ENCODE measurements around the gene MAPKAP1.

DNA sequence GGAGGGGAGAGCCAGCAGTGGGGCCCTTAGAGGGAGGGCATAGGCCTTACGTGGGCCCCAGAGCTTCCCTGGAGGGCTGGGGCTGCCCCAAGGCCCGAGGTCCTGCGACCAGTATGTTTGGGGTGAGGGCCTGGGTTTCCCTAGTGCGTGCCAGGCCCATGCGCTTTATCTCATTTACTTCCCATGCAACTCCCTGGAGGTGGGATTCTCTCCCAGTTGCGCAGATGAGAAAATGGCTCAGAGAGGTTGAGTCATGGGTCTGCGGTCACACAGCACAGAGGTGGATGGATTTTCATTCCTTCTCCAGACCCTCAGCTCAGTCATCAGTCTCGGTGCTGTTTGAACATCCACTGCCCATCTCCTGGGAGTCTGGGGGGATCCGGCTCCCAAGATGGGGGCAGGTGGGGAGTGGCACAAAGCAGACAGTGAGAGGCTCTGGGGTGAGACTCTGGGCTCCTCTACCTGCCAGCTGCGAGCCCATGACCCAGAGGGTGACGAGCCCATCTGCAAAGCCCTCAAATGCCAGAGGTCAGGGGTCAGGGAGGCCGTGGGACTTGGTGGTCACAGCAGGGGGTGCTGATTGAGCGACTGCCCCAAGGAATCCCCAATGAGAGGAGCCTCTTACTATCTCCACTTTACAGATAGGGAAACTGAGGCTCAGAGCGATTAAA, 274.2 kb downstream of the MAPKAP1 start:
- TF ChIP-seq, protein P1, sequence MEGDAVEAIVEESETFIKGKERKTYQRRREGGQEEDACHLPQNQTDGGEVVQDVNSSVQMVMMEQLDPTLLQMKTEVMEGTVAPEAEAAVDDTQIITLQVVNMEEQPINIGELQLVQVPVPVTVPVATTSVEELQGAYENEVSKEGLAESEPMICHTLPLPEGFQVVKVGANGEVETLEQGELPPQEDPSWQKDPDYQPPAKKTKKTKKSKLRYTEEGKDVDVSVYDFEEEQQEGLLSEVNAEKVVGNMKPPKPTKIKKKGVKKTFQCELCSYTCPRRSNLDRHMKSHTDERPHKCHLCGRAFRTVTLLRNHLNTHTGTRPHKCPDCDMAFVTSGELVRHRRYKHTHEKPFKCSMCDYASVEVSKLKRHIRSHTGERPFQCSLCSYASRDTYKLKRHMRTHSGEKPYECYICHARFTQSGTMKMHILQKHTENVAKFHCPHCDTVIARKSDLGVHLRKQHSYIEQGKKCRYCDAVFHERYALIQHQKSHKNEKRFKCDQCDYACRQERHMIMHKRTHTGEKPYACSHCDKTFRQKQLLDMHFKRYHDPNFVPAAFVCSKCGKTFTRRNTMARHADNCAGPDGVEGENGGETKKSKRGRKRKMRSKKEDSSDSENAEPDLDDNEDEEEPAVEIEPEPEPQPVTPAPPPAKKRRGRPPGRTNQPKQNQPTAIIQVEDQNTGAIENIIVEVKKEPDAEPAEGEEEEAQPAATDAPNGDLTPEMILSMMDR (optimal IDR thresholded peaks at IDR 0.05 in 1 of 3, IDR thresholded peaks at IDR 0.05 in 1 of 3, conservative IDR thresholded peaks at IDR 0.05 in 1 of 3; ENCODE audit: extremely low read depth in 1 of 3, insufficient read depth in 2 of 3, low read length in 3 of 3): no peak
- TF ChIP-seq EZH2 (IDR thresholded peaks at IDR 0.05; ENCODE audit: low read length): no peak

Data from keratinocyte (primary cell).